HG03575 (cell line): ENCODE measurements around the gene RAI1.

Experiments used
- ATAC-seq: cut with Tn5 transposase; IDR thresholded peaks from one replicate; pipeline ENCODE4 v1.9.1; 2021; ENCODE audit not compliant: unreplicated experiment, insufficient number of reproducible peaks, low FRiP score; ENCODE audit errors: extremely low read depth

Gene RAI1

DNA sequence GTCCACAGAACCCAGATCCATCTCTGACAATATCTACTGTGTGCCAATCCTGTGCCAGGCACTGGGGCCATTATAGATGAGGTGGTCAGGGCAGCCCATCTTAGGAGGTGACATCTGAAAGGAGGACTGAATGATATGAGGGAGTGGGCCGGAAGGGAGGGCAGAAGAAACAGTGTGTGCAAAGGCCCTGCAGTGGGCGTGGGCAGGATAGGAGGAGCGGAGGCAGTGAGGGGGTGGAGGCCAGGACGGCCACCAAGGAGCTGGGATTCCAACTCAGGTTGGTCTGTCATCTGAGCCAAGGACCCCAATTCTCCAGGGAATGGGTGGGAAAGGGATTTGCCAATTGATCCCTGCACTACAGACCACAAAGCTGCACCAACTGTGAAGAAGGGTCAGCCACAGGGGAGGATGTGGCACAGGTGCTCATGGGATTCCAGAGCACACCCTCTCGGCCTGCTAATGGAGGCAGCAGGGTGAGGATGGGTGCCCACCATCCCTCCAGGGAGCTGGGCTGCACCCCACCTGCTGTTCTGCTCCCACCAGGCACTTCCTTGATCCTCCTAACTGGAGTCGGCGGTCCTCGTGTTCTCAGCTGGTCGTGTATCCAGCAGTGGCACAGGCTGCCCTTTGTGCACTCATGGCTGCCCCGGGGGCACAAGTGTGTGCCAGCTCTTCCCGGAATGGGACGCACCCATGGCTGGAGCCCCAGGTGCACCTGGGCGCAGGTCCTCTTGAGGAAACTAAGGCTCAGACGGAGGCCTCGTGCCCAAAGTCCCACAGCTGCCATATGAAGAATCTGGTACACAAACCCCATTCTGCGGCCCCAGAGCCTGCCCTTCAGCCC, 145.9 kb downstream of the RAI1 start:
- ATAC-seq: no peak

DNA sequence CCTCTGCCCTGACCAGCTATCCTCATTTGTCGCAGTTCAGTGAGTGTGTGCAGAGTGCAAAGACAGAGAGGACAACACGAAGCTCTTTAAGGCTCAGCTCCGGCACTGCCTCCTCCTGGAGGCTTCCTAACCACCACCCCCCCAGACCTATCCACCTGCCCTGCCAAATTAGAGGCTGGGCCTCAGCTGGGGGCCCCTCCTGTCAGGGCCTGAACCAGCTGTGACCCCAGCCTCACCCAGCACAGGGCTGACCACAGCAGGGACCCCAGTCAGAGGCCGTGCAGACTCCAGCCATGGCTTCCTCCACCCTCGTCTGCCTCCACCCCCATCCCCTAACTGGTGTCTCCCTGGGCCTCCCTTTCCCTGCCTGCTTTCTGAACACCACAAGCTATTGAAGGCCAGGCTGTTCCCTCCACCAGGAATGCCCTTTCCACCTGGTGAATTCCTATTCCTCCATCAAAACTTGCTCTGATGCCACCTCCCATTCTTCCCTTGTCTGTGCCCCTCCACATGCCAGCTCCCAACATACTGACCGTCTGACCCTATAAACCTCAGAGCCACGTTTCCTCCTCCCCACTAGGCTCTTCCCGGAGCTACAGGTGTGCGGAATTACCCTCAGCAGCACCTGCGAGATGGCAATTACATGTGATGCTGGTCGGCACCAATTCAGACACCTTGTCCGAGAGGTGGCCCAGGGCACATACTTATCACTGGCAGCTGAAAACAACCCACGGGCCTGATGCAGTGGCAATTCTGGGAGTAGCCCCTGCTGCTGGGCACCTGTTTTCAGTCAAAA, 146.8 kb downstream of the RAI1 start:
- no peak for ATAC-seq

DNA sequence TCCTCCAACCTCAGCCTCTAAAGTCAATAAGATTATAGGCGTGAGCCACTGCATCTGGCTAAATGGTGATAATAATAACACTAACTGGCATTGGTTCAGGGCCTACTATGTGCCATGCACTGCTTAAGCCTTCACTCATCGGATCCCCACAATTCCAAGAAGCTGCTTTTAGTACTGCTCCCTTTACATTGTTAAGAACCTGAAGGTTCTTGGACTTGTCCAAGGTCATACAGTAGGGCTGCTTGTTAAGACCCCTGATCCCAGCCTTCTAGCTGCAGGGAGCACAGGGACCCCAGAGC, 149.0 kb downstream of the RAI1 start:
- ATAC-seq: no peak

DNA sequence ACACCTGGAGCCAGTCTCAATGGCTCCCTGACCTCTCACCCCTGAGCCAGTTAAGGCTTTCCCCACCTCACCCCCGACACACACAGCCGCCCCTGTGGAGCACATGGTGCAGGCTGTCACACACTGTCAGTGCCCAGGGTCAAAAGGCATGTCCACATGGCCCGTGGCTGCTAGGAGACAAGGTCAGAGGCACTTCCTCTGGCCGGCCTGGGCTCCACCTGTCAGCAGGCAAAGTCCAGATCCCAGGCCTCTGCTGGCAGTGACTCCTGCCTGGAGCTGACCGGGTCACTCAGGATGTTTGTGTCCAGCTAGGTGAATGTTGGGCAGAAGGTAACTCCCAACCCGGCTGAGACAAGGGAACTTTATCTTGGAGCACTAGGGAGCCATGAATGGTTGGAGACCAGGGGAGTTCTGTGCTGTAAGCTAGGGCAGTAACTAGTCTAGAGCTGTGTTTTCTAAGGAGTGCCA, 149.5 kb downstream of the RAI1 start:
- ATAC-seq: no peak

DNA sequence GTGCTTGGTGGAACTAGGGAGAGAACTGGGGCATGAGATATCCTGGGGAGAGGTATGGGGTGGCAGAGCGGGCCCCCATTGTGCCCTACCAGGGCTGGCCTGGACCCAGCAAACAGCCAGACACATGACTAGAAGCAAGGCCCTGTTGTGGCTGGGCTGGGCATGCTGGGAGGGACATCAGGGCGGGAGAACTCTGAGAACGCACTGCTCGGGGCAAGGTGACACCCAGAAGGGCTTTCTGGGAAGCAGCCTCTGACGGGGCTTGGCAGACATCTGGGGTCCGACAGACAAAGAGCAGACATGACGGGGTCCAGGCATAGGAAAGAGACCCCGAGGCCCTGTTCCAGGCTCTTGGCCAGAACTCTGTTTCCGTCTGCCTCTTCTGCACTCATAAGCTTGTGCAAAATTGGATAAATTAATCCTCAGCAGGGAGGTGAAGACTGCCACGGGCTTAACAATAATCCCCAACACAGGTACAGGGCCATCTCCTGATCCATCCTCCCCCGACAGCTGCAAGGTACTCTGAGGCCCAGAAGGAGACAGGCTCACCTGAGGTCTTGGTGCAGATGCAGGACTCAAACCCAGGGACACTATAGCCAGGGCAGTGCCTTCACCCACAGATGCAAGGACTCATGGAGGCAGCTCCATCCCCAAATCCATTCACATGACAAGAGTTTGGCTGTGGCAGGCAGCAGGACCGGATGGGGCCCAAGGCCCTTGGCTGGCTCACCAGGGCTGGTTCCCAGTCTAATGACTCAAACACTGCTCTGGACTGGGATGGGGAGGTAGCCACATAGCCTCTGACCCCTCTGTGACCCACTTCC, 150.2 kb downstream of the RAI1 start:
- no peak for ATAC-seq

DNA sequence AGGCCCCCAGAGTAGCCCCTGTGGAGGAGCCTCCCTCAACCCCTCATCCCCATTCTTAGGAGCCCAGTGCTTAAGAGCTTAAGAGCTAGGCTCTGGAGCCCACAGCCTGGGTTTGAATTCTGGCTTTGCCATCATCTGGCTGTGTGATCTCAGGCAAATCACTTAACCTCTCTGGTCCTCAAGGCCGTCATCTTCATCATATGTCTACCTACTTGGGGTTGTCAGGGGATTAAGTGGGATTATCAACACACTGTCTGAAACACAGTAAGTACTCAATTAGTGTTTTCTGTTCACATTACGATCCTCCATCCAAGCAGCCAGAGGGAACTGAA, 150.7 kb downstream of the RAI1 start:
- ATAC-seq: no peak

DNA sequence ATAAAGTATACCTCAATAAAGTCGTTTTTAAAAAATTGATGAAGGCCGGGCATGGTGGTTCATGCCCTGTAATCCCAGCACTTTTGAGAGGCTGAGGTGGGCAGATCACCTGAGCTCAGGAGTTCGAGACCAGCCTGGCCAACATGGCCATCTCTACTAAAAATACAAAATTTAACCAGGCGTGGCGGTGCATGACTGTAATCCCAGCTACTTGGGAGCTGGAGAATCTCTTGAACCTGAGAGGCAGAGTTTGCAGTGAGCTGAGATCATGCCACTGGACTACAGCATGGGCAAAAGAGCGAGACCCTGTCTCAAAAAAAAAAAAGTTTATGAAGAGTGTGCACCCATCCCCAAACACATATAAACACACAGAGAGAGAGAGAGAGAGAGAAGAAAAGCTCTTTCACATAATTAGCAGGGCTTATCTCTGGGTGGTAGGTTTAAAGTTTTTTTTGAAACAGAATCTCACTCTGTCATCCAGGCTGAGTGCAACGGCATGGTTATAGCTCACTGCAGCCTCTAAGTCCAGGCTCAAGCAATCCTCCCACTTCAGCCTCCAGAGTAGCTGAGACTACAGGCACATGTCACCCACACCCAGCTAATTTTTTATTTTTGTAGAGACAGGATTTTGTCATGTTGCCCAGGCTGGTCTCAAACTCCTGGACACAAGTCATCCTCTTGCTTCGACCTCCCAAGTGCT, 152.6 kb downstream of the RAI1 start:
- no peak for ATAC-seq

DNA sequence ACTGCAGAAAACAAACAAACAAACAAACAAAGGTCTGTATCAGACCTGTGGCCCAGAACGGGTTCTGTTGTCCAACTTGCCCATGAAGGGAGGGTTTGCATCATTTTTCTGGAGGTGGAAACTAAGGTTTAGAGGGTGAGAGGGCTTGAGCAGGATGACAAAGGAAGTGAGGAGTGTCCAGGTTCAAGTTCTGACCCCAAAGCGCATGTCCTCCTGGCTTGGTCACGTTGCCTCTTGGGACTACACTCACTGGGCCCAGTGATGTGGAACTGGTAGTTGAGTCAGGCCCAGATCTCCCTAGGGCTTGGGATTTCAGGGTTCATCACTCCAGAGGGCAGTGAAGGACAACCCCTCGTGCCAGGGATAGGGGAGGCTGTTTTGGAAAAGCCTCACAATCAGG, 153.7 kb downstream of the RAI1 start:
- no peak for ATAC-seq

DNA sequence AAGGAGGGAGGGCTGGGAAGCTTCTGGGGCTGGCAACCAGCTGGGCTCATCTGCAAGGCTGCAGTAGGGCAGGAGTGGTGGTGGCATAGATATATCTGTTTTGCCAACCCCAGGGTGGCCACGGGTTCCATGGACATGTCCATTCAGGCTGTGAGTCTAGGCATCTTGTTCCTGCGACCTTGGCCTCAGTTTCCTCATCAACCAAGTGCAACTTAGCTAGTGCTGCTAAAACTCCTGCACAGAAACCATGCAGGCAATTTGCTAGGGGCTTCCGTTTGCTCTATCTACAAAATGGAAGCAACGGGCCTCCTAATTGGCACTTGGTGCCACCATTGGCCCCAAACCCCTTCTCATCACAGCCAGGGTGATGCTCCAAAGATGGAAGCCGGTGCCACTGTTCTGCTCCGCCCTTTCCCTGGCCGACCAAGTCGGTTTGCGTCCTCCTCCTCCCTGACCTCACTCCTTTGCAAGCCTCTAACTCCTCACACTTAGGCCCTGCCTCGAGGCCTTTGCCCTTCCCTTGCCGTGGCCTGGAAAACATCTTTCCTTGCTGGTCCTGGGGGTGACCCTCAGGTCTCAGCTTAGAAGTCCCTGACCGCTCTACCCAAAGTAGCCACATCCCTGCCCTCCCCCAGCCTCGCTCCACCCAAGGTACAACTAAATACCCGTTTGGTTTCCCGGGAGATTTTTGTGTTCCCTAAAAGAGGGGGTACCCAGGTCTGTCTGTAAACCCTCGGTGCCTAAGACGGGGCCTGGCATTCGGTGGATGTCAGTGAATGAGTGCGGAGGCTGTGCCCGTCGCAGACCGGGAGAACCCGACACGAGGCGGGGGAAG, 154.4 kb downstream of the RAI1 start:
- no peak for ATAC-seq

DNA sequence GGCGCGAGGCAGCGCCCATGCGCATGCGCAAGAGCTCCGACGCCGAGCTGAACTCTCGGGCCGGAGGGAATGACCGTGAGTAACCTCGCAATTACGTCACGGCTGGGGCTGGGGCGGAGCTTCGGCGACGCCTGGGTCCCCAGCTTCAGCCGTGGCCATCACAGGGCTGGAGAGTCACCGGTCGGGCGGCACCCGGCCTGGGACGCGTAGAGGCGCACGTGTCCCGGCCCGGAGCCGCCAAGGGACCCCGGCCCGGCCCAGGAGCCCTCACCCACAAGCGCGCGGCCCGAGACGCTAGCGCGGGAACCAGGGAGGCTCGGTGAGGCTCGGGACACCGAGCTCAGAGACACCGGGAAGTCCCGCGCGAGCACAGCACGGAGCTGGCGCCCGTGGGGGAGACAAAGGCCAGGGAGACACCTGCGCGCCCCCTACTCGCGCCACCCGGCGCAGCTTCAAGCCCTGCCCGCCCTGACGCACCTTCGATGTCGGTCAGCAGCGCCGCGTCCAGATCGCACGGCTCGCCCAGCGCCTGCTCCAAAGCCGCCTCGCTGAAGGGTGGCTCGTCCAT, 155.1 kb downstream of the RAI1 start:
- ATAC-seq: no peak

DNA sequence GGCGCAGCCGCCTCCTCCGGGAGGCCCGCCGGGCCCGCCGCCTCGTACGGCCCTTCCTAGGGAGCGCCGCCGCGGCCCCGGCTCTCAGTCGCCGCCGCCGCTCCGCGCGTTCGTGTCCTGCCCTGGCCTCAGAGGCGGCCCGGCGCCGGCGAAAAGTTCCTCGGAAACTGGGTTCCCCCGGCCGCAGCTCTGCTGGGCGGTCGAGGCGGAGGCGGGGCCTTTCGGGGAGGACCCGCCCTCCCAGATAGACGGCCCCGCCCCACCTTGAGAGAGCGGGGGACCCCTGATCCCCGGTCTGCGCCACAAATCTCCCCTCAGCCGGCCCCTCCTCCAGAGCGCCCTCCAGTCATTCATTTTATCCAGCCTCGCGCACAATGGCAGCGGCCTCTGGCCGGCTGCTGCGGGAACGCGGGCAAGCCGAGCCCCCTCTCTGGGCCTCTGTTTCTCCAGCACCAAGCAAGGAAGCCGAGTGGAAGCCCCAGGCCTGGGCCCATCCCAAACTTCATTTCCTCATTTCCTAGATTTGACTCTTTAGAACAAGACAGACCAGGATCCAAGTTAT, 155.6 kb downstream of the RAI1 start, which contains the start of gene SREBF1:
TSS of gene SREBF1 (minus strand) at position 169 of the 562 bp plus-strand sequence. CDS start 169 bp downstream, outside the sequence.
- ATAC-seq: no peak

DNA sequence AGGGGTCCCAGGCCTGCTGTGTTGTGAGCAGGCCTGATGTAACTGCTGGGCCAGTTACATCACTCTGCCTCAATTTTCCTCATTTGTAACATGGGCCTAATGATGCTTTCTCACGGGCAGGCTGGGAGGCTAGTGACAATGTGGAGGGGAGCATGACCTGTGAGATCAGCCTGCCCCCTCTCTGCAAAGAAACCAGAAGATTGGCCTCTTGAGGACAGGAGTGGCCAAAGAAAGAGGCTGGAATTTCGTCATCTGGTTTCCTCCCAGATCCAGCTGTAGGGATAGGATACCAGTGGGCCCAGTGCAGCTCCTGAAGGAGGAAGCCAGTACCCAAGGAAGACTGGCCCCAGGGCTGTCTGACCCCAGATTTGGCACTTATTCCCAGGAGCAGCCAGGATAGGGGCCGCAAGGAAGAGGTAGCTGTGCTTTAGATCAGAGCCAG, 156.1 kb downstream of the RAI1 start:
- ATAC-seq: no peak

DNA sequence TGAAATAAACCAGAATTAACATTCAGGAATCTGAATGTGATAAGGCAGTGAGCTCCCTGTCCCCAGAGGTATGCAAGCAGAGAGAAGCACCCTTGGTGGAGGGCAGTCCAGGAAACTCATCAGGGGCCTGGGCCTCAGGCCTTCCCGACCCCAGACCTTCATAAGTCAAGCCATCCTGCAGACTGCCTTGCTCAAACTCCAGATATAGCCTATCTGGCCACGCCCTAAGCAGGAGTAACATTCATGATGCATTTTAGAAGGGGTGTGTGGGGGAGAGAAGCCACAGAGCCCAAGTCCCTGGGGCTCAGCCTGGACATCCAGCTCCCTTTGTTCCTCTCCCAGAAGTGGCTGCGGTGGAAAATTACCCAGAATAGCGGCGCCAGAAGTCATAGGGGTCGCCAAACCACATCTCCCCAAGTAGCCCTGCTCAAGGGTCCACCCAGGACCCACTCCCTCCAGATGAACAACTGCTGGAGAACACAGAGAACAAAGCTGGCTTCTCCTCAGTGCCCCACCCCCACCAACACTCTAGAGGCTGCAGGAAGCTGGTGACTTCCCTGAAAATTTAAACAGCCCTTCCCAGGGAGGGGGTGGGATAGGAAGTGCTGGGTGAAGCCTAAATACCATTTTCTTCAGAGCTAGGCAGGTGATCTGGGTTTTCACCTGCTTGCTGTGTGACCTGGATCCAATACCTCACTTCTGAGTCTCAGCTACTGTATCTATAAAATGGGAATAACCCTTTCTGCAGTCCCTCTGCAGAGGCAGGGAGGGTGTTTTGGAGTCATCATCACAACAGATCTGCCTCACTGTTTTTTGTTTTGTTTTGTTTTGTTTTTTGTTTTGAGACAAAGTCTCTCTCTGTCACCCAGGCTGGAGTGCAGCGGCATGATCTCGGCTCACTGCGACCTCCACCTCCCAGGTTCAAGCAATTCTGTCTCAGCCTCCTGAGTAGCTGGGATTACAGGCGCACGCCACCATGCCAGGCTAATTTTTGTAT, 157.0 kb downstream of the RAI1 start:
- no peak for ATAC-seq

DNA sequence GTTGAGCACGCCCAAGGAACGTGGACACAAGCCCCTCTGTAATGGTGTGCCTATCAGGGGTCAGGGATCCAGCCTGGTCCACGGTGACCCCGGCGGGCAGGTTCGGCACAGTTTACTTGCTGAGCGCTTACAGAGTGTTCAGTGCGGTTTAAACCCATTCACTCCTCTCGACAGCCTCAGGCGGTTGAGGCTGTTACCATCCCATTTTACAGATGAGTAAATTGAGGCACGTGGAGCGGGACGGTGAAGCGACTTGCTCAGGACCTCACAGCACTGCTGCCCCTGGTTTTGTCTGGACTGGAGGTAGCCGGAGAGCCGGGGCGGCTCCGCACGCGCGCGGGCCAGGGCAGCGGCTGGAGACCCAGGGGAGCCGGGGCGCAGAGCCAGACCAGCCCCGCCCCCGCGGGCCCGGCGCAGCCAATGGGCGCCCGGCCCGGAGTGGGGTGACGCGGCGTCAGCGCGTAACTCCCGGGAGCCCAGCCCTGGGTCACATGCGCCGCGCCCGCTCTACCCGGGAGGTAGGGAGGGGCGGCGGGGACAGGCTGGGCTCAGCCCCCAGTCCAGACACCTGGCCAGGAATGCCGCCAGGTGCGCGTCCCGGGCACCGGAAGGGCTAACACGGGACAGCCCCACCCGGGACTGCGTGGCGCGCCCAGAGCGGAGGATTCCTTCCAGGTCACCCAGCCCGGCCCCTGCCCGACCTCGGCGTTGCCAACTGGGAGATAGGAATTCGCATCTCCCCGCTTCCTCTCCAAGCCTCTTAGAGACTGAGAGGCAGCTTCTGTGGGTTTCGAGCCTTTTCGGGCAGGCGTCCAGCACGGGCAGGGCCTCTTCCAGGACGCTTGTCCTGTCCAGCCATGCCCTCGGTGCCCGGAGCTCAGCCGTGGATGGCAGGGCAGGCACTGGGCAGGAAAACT, 158.8 kb downstream of the RAI1 start:
- no peak for ATAC-seq

DNA sequence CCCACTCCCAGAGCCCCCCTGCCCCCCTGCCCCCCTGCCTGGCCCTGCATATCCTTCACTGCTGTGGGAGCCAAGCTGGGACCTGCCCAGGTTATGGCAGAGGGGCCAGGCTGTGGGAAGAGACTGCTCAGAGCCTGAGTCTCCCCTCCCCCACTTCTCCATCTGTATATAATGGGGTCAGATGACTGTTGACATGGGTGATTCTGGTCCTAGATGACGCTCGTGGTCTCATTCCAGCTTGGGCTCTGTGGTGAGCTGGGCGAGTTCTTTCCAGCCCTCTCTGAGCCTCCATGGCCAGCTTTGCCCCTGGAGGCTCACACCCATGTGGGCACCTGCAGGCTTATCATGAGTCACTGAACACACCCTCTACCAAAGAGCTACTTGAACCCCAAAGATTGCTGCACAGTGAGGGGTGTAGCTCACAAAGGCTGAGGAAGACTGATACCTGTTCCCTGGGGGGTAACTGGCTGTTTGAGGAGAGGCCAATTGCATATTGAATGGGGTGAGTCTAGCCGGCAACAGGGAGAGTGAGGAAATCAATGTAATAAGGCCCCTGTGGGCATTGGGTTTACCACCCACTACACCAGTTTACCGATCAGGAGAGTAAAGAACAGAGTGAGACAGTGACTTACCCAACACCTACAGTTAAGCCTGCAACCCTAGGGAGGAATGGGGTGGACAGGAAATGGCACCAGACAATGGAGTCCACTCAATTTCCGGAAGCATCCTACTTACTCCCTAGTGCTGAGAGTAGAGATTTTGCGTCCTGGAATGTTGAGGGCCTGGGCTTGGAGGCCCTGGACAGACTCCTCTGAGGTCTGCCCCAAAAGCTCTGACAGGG, 159.7 kb downstream of the RAI1 start:
- no peak for ATAC-seq
